GM04504 (cell line): ENCODE measurements around the gene TRIM72.
"Not testable (repeated sequence)": the region's sequence is repeated elsewhere in the genome, so short reads cannot be mapped to it uniquely, and the experiment has no call there.

Source experiments
- DNase-seq: peaks from one replicate; pipeline ENCODE4 v3.0.0-alpha.2; 2012; ENCODE audit warnings: low read depth

The TRIM72 gene

DNA sequence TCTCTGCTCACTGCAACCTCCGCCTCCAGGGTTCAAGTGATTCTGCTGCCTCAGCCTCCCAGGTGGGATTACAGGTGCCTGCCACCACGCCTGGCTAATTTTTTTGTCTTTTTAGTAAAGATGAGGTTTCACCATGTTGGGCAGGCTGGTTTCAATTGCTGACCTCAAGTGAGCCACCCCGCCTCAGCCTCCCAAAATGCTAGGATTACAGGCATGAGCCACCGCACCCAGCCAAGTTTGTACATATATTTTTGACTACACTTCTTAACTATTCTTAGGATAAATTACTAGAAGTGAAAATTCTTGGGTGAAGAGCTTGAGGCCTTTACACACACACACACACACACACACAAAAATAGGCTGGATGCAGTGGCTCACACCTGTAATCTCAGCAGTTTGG, 44.4 kb downstream of the TRIM72 start:
- no peak for DNase-seq

DNA sequence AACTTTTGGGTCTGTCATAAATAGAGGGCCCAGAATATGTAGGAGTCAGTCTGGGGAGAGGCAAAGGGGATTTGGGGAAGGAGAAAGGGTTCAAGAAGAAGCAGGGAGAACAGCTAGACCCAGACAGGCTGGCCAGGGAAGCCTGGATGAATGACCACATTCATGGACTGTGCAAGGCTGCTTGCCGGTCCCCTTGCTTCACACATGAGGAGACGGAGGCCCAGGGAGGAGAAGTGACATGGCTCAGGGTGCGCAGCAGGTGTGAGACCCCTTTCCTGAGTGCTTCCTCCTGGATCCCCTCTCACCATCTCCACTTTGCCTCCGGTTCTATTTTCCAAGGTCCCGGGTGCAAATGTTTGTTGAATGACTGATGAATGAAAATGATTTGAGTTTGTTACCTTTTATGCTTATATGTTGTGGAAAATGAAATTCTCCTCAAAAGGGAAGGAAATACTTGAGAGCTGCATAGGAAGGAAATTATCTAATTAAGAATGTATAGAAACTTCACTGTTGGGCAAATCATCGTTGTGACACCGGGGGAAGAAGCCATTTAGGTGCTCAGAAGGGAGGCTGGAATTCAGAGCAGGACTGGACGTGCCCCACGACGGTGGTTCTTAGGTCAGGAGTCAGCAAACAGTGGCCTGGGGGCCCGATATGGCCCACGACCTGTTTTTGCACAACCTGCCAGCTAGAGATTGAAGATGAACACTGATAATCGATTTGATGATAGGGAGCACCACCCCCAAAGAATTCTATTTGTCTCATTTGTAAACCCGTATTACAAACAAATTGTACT, 46.4 kb downstream of the TRIM72 start:
- DNase-seq, result no peak

DNA sequence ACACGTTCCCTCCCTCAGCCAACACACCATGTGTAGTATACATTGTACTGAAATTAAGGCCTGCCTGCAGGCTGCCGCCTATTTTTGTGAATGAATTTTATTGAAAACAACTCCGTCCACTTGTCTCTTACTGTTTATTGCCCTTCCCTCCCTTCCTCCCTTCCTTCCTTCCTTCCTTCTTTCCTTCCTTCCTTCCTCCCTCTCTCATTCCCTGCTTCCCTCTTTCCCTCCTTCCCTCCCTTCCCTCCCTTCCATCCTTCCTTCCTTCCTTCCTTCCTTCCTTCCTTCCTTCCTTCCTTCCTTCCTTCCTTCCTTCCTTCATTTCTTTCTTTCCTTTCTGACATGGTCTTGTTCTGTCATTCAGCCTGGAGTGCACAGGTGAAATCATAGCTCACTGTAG, 48.2 kb downstream of the TRIM72 start:
- no peak for DNase-seq

DNA sequence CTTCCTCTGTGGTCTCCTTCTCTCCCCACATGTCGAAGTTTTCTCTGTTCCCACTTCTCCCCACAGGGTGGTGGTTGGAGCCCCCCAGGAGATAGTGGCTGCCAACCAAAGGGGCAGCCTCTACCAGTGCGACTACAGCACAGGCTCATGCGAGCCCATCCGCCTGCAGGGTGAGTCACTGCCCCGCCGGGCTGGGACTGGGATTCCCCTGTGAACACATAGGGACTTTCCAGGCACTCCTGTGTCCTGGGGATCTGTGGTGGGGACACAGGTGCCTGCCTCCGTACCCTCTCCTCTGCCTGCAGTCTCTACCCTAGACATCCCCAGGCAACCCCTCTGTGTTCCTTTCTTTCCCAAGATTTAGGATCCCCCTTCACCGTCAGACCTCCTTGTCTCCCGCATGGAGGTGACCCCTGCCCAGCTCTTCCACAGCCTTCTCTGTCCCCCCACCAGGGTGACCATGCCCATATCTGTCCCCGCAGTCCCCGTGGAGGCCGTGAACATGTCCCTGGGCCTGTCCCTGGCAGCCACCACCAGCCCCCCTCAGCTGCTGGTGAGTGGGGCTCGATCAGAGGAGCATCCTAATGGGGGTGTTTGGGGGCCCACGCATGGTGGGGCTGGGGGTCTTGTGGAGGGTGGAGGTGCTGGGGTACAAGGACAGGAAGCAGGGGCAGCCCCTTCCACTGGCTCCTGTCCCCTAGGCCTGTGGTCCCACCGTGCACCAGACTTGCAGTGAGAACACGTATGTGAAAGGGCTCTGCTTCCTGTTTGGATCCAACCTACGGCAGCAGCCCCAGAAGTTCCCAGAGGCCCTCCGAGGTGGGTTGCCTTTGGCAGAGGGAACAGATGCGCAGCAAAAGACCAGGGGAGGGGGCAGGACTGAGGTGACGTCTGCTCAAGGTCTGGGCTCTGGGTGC, 51.7 kb downstream of the TRIM72 start:
- no peak for DNase-seq

DNA sequence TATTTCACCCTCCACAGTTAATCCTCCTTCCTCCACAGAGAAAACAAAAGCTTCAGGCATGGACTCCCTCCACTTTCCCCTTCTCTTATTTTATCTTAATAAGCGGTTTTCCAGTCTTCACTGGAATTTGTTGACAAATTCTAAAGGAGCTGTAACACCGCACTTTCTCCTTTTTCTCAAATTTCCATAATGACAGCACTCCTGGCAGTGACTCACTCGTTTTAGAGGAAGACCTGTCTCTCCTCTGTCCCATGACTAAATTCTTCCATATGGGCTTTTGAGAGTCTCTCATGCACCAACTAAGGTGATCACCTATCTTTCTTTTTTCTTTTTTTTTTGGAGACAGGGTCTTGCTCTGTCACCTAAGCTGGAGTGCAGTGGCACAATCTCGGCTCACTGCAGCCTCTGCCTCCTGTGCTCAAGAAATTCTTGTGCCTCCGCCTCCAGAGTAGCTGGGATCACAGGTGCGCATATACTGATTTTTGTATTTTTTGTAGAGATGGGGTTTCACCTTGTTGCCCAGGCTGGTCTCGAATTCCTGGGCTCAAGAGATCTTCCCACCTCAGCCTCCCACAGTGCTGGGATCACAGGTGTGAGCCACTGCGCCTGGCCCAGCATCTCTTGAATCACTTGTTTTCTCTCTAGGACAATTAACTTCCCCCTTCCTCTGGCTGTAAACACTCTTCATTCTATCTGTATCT, 53.6 kb downstream of the TRIM72 start:
- DNase-seq, result no peak

DNA sequence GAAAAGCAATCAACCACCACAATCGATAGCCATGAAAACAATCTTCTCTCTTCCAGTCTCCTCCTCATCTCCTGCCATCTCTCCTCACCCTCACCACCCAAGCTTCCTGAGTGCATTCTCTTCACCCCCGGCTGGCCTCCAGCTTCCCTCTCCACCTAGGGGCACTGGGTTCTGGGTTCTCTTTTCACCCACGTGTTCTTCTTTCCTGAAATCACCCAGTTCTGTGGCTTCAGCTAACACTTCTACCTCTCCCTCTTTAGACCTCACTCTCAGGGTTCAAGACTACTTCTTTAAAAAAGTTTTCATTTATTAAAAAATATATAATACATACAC, 54.1 kb downstream of the TRIM72 start:
- DNase-seq, result no peak

DNA sequence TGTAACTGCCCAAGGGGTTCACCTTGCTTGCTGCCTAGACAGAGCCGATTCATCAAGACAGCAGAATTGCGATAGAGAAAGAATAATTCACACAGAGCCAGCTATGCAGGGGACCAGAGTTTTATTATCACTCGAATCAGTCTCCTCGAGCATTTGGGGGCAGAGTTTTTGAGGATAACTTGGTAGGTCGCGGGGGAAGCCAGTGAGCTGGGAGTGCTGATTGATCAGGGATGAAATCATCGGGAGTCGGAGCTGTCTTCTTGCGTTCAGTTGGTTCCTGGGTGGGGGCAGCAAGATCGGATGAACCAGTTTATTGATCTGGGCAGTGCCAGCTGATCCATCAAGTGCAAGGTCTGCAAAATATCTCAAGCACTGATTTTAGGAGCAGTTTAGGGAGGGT, 55.0 kb downstream of the TRIM72 start:
- DNase-seq, result no peak

DNA sequence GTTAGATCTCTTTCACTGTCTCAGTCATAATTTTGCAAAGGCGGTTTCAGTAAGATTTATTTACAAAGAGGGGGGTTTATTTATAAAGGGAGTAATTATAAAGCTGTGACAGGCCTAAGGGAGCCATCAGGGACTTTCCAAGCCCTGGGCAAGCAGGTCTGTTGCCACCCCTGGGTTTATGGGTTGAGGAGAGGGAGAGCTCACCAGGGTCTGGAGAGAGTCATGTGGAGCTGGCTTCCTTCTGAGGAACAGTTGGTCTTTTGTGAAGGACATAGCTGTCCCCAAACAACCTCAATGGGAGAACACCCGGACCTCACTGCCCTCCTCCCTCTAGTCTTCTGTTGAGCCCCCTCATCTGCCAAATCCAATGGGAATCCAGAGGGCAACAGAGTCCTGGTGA, 55.6 kb downstream of the TRIM72 start:
- DNase-seq, result no peak

DNA sequence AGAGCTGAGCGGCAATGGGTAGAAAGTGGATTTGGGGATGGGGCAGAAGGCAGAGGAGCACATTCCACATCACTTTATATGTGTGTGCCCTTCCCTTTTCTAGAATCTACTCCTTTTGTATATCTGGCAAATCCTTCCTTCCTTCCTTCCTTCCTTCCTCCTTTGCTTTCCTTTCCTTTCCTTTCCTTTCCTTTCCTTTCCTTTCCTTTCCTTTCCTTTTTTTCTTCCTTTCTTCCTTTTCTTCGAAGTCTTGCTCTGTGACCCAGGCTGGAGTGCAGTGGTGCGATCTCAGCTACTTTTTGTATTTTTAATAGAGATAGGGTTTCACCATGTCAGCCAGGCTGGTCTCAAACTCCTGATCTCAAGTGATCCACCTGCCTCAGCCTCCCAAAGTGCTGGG, 56.1 kb downstream of the TRIM72 start:
- not testable (repeated sequence) for DNase-seq

DNA sequence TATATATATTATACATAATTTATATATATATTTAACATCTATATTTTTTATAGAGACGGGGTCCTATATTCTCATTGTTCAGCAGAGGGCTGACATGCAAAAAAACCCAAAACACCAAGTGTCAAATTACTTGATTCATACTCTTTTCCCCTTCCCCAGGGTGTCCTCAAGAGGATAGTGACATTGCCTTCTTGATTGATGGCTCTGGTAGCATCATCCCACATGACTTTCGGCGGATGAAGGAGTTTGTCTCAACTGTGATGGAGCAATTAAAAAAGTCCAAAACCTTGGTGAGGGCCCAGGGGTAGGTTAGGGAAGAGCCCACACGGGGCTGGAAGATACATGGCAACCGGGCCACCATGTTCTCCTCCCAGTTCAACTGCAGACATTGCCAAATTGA, 56.9 kb downstream of the TRIM72 start:
- no peak for DNase-seq

DNA sequence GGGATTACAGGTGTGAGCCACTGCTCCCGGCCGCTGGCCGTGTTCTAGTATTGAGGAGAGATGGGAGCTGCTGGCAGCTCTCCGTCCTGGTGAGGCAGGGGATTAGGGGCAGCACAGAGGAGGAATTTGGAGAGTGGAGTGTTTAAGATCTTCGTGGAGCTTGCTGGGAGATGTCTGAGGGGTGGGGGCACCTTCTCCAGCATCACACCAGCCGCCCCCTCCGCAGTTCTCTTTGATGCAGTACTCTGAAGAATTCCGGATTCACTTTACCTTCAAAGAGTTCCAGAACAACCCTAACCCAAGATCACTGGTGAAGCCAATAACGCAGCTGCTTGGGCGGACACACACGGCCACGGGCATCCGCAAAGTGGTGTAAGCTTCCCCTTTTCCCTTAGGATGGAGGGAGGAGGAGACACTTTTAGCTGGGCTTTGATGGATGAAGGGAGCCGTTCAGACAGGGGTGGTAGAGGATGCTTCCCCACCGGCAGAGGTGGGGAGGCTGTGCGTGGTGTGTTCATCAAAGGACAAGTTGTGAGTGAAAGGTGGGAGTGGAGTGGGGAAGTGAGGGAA, 57.8 kb downstream of the TRIM72 start:
- no peak for DNase-seq

DNA sequence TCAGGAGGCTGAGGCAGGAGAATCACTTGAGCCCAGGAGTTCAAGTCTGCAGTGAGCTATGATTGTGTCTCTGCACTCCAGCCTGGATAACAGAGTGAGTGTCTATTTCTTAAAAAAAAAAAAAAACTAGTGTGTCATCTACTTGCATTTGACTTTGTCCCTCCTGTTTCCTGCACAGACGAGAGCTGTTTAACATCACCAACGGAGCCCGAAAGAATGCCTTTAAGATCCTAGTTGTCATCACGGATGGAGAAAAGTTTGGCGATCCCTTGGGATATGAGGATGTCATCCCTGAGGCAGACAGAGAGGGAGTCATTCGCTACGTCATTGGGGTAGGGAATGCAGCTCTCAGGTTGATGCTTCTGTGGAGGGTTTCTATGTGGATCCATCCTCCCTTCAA, 59.3 kb downstream of the TRIM72 start:
- DNase-seq, result no peak

DNA sequence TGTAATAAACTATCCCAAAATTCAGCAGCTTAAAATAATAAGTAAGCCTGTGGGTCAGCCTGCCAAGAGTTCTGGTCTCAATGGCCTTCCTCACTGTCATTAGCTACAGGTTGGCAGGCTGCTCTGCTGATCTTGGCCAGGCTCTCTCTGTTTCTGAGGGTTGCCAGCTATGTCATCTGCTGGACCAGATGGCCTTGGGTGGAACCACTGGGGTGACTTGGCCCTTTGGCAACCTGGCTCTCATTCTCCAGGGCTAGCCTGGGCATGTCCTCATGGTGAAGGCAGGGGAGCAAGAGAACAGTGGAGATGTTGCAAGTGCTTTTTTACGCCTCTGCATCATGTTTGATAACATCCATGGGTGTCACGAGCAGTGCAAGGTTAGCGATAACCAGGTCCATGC, 59.8 kb downstream of the TRIM72 start:
- peak; percentile 7 for DNase-seq

DNA sequence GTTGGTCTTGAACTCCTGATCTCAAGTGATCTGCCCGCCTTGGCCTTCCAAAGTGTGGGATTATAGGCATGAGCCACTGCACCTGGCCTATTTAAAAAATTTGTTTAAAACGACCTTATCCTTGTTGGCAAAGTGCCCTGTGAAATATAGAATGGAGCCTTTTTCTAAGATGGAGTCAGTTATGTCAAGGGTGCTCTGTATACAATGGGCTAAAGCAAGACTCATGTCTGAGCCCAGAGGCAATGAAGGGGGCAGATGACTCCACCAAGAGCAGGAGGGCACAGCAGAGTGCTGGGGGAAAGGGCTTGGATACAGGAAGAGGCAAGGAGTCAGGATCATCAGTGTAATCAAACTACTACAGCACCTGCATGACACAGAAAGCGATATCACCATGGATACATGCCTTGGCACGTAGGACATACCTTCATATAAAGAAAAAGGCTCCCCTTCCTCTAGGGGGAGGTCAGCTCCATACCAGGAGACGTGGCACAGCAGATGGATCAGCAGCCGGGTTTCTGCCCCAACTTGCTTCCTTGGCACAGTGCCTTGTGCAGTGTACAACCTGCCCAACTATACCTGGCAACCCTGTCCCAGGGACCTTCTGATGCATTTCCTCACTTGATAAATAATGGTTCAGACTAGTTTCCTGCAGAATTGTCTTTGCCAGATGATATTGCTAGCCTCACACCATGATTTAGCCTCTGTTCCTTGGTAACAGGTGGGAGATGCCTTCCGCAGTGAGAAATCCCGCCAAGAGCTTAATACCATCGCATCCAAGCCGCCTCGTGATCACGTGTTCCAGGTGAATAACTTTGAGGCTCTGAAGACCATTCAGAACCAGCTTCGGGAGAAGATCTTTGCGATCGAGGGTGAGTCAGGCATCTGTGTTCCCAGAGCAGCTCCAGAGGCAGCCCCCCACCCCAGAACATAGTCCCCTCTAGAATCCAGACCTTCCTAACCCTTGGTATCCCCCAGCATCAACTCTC, 61.2 kb downstream of the TRIM72 start:
- no peak for DNase-seq

DNA sequence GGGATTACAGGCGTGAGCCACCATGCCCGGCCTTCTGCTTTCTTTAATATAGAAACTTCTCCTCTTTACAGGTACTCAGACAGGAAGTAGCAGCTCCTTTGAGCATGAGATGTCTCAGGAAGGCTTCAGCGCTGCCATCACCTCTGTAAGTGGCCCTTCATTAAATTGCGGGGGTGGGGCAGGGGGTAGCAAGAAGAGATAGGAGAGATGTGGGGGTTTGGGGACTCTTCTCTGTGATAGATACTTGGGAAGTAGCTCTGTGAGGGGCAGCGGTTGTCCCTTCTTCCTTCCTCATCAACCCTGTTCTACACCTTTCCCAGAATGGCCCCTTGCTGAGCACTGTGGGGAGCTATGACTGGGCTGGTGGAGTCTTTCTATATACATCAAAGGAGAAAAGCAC, 62.7 kb downstream of the TRIM72 start:
- no peak for DNase-seq

DNA sequence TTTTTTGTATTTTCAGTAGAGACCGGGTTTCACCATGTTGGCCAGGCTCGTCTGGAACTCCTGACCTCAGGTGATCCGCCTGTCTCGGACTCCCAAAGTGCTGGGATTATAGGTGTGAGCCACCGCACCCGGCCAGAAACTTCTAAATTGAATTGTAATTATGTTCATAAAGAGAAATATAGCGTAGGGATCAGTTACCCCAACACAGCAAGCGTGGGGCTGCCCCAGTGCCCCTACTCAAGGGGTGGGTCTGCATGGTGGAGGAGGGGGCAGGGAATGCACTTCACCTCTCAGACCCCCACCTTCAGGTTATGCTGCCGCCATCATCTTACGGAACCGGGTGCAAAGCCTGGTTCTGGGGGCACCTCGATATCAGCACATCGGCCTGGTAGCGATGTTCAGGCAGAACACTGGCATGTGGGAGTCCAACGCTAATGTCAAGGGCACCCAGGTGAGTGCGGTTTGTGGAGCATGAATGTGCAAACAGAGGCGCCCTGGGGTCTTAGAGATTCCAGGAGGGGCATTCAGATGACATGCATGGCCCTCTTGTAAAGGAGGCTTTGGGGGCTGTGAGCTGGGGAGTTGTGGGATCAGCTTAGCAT, 63.8 kb downstream of the TRIM72 start:
- no peak for DNase-seq

DNA sequence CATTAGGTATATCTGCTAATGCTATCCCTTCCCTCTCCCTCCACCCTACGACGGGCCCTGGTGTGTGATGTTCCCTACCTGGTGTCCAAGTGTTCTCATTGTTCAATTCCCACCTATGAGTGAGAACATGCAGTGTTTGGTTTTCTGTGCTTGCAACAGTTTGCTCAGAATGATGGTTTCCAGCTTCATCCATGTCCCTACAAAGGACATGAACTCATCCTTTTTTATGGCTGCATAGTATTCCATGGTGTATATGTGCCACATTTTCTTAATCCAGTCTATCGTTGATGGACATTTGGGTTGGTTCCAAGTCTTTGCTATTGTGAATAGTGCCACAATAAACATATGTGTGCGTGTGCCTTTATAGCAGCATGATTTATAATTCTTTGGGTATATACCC, 64.9 kb downstream of the TRIM72 start:
- not testable (repeated sequence) for DNase-seq
